ENCODE data around the gene CD300LF. TPM values are rescaled to one million over a fixed set of nuclear protein-coding genes. Genes with fewer than 3 reads are reported as not detected.

Gene CD300LF
- total RNA-seq, 1 donor from 2014 or later: not detected

- TF ChIP-seq, protein P1, sequence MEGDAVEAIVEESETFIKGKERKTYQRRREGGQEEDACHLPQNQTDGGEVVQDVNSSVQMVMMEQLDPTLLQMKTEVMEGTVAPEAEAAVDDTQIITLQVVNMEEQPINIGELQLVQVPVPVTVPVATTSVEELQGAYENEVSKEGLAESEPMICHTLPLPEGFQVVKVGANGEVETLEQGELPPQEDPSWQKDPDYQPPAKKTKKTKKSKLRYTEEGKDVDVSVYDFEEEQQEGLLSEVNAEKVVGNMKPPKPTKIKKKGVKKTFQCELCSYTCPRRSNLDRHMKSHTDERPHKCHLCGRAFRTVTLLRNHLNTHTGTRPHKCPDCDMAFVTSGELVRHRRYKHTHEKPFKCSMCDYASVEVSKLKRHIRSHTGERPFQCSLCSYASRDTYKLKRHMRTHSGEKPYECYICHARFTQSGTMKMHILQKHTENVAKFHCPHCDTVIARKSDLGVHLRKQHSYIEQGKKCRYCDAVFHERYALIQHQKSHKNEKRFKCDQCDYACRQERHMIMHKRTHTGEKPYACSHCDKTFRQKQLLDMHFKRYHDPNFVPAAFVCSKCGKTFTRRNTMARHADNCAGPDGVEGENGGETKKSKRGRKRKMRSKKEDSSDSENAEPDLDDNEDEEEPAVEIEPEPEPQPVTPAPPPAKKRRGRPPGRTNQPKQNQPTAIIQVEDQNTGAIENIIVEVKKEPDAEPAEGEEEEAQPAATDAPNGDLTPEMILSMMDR (IDR thresholded peaks at IDR 0.05): no peak
- H3K27me3 Mint-ChIP-seq (ENCODE audit: unreplicated experiment): peaks cover 33% of the 10 kb centered on the region
- no peak overlapping the region for H3K27ac Mint-ChIP-seq (ENCODE audit: unreplicated experiment)
- H3K4me1 Mint-ChIP-seq (ENCODE audit: unreplicated experiment): peaks cover 20% of the 10 kb centered on the region
- no peaks in the 10 kb centered on the region for H3K9me3 Mint-ChIP-seq (ENCODE audit: unreplicated experiment)
- no peaks in the 10 kb centered on the region for H3K36me3 Mint-ChIP-seq (ENCODE audit: unreplicated experiment)
- DNase-seq (ENCODE audit: extremely low spot score, unreplicated experiment): no peak
- no peak overlapping the region for H3K4me3 Mint-ChIP-seq (ENCODE audit: unreplicated experiment)
Observed at GRCh38 chr17:74734256-74734655, 21.5 kb upstream of the CD300LF start.

- Mint-ChIP-seq H3K27me3 (ENCODE audit: unreplicated experiment) (peaks cover 29% of the 10 kb centered on the region), H3K27ac (ENCODE audit: unreplicated experiment) (no peak overlapping the region), H3K9me3 (ENCODE audit: unreplicated experiment) (no peaks in the 10 kb centered on the region), H3K4me3 (ENCODE audit: unreplicated experiment) (no peak overlapping the region), H3K4me1 (ENCODE audit: unreplicated experiment) (peaks cover 16% of the 10 kb centered on the region), H3K36me3 (ENCODE audit: unreplicated experiment) (no peaks in the 10 kb centered on the region)
- no peak for DNase-seq (ENCODE audit: extremely low spot score, unreplicated experiment)
- TF ChIP-seq, protein P1 (IDR thresholded peaks at IDR 0.05): no peak
Observed at GRCh38 chr17:74733365-74734122, 20.8 kb upstream of the CD300LF start.

DNA sequence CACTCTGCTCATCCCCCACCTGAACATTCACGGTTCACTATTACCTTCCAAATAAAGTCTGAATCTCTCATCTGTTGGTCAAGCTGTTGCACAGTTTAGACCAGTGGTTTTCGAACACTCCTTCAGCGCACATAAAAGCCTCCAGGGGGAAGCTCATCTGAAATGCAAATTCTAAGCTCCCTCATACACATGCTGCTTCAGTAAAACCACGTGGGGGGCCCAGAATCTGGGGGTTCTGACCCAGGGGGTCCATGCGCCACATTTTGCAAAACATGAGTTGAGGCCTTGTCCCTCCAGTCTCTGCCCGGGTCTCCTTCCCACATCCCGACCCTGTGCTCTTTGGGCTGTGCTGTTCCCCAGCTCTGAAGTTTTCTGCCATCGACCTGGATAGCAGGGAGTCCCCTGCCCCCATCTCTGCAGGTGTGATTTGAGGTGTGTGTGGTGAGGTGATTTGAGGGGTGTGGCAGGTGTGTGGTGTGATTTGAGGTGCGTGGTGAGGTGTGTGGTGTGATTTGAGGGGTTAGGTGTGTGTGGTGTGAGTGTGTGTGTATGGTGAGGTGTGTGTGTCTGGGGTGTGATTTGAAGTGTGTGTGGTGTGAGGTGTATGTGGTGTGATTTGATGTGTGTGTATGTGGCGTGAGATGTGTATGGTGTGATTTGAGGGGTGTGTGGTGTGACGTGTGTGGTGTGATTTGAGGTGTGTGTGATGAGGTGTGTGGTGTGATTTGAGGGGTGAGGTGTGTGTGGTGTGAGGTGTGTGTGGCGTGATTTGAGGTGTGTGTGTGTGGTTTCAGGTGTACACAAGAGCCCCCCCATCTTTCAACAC is 19.5 kb upstream of the CD300LF start:
- TF ChIP-seq, protein P1 (IDR thresholded peaks at IDR 0.05): no peak
- H3K27ac Mint-ChIP-seq (ENCODE audit: unreplicated experiment): no peak overlapping the region
- no peak for DNase-seq (ENCODE audit: extremely low spot score, unreplicated experiment)
- H3K4me1 Mint-ChIP-seq (ENCODE audit: unreplicated experiment): peaks cover 3% of the 10 kb centered on the region
- H3K27me3 Mint-ChIP-seq (ENCODE audit: unreplicated experiment): peaks cover 20% of the 10 kb centered on the region
- no peaks in the 10 kb centered on the region for H3K9me3 Mint-ChIP-seq (ENCODE audit: unreplicated experiment)
- no peaks in the 10 kb centered on the region for H3K36me3 Mint-ChIP-seq (ENCODE audit: unreplicated experiment)
- no peak overlapping the region for H3K4me3 Mint-ChIP-seq (ENCODE audit: unreplicated experiment)

DNA sequence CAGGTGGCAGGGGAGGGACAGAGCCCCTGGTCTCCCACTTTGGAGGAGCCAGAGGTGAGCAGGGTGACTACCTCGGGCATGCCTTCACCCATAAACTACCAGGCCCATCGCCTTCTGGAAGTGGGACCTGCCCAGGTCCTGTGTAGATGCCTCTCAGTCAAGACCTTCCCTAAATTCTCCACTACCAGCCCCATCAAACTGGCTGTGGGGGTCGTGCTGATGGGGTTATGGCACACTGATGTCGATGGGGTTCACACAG is 18.6 kb upstream of the CD300LF start:
- H3K27me3 Mint-ChIP-seq (ENCODE audit: unreplicated experiment): peaks cover 17% of the 10 kb centered on the region
- no peak overlapping the region for H3K27ac Mint-ChIP-seq (ENCODE audit: unreplicated experiment)
- H3K36me3 Mint-ChIP-seq (ENCODE audit: unreplicated experiment): no peaks in the 10 kb centered on the region
- no peak for DNase-seq (ENCODE audit: extremely low spot score, unreplicated experiment)
- no peaks in the 10 kb centered on the region for H3K4me1 Mint-ChIP-seq (ENCODE audit: unreplicated experiment)
- H3K9me3 Mint-ChIP-seq (ENCODE audit: unreplicated experiment): no peaks in the 10 kb centered on the region
- H3K4me3 Mint-ChIP-seq (ENCODE audit: unreplicated experiment): no peak overlapping the region
- TF ChIP-seq, protein P1 (IDR thresholded peaks at IDR 0.05): no peak

Measured in osteocyte (in vitro differentiated cells).